AG08396 (cell line): ENCODE results near the gene BPTF.
A peak's percentile ranks its signal among the peaks of the same experiment; 100 is the strongest.
"Not testable (repeated sequence)": the region's sequence is repeated elsewhere in the genome, so short reads cannot be mapped to it uniquely, and the experiment has no call there.

ENCODE experiments used
- DNase-seq: peaks from one replicate; pipeline ENCODE4 v3.0.0; 2012; ENCODE audit warnings: low spot score, mixed read lengths

Gene BPTF

GRCh38 chr17:67974598-67975066 is 149.3 kb downstream of the BPTF start:
- no peak for DNase-seq

- DNase-seq, result not testable (repeated sequence)
Measured at GRCh38 chr17:67976306-67976705, 151.0 kb downstream of the BPTF start.

GRCh38 chr17:67980456-67980855 is 155.2 kb downstream of the BPTF start:
- DNase-seq, result no peak

- DNase-seq, result not testable (repeated sequence)
Measured at GRCh38 chr17:67980883-67981282, 155.6 kb downstream of the BPTF start.

GRCh38 chr17:67982034-67982640 is 156.8 kb downstream of the BPTF start:
- no peak for DNase-seq

- no peak for DNase-seq
Measured at GRCh38 chr17:67982686-67983382, 157.5 kb downstream of the BPTF start.

GRCh38 chr17:67983383-67983688 is 158.0 kb downstream of the BPTF start:
- no peak for DNase-seq

GRCh38 chr17:67990909-67991308 is 165.6 kb downstream of the BPTF start:
- no peak for DNase-seq

- DNase-seq, result no peak
Measured at GRCh38 chr17:67992548-67993152, 167.3 kb downstream of the BPTF start.

GRCh38 chr17:67993153-67993997 is 168.1 kb downstream of the BPTF start:
- peak; percentile 93 for DNase-seq

GRCh38 chr17:67993998-67994361 is 168.7 kb downstream of the BPTF start:
- DNase-seq, result no peak

GRCh38 chr17:67994817-67995569 is 169.7 kb downstream of the BPTF start:
- peak; percentile 88 for DNase-seq

- DNase-seq, result peak; percentile 34
Measured at GRCh38 chr17:67995570-67996263, 170.4 kb downstream of the BPTF start.

GRCh38 chr17:67996301-67997171 is 171.2 kb downstream of the BPTF start, which contains the start of gene C17orf58:
Gene C17orf58 (minus strand): TSS chr17:67996469. CDS start chr17:67996198, 271 bp downstream.
- peak; percentile 13 for DNase-seq

GRCh38 chr17:67998466-67998865 is 173.2 kb downstream of the BPTF start:
- DNase-seq, result no peak

GRCh38 chr17:67999291-67999911 is 174.1 kb downstream of the BPTF start:
- peak; percentile 34 for DNase-seq

GRCh38 chr17:68004201-68004600 is 178.9 kb downstream of the BPTF start:
- DNase-seq, result no peak

GRCh38 chr17:68006797-68007196 is 181.5 kb downstream of the BPTF start:
- DNase-seq, result no peak

- DNase-seq, result peak; percentile 34
Measured at GRCh38 chr17:68011199-68011665, 185.9 kb downstream of the BPTF start.
